Activated CD4-positive, alpha-beta T cell treated with anti-CD3 and anti-CD28 coated beads for 4 hours (primary cell): ENCODE data around the gene OTX2.

Experiments
- DNase-seq, 2 donors: peaks; one replicate each; pipeline ENCODE4 v3.0.0-alpha.2; 2020

Gene OTX2

DNA sequence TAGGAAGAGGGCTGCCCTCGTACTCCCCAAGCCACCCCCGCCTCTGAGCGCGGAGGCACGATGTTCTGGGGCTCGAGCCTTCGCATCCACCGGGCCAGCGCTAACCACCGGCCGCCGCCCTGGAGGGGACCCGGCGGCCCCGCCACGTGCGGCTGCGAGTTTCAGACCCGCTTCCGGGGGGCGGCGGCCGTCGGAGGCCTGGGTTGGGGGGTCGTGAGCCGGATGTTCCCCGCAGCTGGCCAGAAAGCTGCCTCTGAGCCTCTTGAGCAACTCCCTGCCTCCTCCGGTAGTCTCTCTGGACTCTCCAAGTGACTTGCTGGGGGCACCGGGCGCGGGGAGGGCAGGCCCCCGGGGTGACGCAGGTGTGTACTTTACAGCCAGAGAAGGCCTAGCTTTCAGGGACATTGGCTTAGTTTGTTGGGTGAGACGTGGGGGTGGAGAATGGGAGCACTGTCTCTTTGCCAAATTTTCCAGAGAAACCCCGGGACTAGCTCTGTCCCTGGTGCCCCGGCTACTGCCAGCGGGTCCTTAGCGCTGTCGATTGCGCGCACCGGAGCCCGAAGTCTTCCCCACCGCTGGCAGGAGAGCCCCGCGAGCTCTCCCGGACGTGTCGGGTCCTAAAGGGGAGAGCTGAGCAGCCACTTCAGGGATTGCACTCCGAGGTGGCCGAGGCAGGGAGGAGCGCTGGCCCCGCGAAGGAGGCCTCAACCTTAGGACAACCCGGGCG is 15.6 kb downstream of the OTX2 start:
- no peak for DNase-seq

DNA sequence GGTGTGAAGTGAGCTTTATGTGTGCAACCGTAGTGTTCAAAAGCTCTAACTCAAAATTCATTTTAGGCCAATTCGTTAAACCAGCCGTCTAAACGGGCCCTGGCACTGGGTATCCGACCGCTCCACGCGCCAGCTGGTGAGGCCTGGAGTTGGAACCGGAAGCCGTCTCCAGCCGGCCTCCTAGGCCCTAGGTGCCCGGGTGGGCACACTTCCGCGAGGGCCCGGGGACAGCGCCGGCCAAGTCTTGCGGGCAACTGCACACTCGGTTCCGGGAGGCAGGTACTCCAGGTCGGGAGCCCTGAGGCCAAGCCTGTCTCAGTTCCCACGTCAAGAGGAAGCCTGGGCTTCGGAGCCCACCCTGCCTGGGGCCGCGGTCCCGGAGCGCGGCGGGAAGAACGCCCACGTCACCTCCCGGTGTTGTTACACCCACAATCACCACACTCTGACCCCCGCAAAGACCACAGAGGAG is 16.2 kb downstream of the OTX2 start:
- DNase-seq: no peak

DNA sequence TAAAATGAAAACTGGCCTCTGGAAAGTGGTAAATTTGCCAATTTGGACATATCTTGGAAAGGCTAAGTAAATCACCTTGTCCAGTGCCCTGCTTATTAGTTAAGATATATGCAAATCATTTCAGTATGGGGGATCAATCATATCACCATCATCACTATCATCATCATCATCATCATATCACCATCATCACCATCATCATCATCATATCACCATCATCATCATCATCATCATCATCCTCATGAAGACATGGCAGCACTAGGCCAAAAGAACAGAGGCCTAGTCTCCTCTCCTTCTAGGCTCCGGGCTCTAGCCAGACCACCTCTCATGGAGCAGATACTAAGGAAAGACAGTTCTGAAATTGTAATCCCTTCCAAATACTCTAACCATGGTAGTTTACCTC is 20.3 kb downstream of the OTX2 start:
- DNase-seq: no peak

DNA sequence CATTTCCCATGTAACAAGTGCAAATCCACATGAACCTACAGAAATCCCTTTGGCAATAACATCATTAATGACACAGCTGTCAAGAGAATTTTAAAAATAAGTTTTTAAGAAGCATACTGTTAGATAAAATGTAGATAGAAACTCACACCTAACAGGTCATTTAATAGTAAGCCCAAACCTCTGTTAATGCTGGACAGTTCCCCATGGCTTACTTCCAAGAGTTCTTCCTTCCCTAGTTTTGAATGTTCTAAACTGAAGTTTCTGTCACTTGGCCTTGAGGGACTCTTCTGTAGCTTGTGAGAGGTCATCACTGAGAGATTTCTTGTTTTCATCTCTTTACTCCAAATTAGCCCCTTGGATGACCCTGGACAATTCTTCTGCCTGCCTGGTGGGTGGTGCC is 22.7 kb downstream of the OTX2 start:
- no peak for DNase-seq

DNA sequence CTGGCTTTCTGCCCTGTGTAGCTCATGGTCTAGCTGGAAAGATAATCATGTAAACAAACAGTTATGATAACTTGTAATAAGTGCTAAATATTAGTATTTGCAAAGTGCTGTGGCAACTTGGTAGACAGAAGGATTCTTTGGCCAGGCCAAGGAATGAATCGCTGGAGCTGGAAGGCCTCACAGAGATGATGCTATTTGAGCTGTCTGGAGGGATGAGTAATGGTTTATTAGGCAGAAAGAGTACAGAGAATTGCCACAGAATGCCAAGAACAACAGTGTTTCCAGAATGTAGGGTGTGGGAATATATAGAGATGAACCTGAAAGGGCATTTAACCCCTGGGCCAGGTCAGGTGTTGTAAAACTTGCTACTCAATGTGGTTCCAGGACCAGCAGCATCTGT is 27.6 kb downstream of the OTX2 start:
- no peak for DNase-seq

DNA sequence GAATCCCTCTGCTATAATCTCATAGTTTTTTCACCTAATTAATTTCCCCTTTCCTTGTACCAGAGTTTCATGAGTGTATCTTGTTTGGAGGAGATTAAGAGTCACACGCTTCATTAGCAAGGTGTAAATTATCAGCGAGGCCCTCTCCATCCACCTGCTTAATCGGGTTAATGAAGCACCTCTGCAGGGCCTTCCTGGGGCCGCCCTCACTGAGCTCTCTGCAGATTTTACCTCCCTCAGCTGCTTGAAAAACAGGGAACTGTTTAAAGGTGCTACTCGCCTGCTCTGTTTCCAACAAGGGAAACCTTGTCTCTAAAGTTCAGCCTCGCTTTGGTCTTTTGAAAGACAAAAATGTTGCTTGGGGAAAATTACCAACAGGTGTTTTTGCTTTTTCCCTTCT is 35.8 kb downstream of the OTX2 start:
- DNase-seq: no peak

DNA sequence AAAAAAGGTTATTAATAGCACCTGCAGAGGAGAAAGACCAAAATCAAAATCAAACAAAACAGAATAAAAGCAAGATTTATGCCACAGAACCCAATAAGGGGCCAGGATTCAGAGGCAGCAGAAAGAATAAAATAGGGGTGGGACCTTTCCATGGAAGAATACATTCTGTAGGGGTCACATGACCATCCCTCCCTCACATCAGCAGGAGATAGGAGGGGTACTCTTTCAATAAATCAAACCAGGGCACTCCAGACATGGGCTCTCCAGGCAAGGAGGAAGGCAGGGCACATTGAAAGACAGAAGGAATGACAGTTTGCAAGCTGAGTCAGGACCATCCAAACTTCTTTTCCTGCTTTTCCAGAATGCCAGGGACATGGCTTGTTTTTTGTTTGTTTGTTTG is 39.8 kb downstream of the OTX2 start:
- no peak for DNase-seq

DNA sequence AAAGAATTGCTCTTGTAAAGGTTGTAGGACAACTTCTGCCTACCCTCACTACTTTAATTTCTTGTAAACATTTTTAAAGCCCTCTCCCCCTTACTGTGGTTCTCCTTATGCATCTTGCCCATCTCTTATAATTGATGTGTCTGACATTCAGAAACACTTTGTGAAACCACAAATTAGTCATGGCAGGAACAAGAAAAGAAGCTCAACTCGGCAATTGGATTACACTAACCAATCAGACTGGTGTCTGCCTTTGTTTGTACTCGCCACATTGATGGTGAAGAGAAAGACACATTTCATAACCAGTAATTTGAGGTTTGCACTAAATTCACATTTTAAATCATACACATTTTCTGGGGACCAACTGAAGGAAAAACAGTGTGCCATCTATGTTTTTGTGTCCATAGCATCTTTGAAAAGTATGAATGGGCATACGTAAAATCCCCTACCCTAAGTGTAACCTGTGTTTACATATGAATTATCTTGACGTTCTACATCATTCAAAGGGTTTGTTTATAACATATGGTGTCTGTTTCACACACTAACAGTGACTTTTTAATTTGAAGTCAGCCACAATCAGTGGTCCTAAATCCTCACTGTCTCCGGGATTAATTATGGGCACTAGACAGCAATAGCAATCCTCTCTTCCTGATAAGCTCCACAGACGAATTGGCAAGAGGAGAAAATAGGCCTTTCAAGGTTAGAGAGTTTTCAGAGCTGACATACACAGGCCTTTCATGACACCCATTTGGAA is 49.9 kb downstream of the OTX2 start:
- no peak for DNase-seq

DNA sequence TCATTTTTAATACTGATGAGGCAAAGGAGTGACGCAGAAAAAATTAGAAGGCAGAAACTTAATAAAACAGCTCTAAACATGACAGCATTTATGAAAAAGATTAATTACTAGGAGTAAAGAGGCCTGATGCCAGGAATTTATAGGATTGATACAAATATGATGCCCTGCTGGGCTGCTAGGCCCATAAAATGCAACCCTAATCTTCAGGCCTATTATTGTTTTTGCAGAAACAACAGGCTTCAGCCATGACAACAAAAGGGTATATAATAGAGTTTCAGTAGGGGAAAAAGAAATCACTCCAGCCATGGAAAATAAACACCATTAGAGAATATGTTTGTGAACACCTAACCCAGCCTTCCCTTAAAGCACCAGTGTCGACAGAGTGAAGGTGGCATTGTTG is 50.6 kb downstream of the OTX2 start:
- no peak for DNase-seq

DNA sequence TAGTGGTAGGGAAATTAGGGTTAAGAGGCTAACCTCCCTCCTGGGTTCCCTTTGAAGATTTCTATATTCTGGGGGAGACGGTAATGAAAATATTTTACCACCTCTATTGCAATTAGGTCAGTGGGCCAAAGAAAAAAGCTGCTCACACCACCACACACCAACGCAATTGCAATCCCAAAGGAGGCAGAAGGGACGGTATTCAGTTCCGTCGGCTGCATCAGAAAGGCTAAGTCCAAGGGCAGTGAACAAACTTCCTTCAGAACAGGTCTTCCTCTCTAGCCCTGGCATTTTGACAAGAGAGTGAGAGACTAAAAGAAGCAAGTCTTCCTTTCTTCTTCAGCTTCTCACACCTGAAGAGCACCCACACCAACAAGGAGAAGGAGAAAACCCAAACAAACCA is 51.2 kb downstream of the OTX2 start:
- DNase-seq: no peak

DNA sequence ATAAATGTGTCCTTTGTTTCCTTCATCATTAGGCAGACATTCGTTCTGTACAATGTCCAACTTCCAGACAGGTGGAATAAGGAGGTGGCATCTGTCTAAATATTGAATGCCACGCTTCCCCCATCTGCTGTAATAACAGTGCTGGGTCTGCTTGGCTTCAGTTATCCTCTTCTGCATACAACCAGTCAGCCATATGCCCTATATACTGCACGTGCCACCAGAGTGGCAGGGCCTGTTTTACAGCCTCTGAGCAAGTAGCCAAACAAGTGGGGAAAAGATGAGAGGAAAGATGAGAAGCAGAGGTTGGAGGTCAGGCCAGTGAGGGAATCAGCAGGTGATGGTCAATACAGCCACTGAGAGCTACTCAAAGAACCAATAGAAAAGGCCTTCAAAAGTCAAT is 55.4 kb downstream of the OTX2 start:
- no peak for DNase-seq

DNA sequence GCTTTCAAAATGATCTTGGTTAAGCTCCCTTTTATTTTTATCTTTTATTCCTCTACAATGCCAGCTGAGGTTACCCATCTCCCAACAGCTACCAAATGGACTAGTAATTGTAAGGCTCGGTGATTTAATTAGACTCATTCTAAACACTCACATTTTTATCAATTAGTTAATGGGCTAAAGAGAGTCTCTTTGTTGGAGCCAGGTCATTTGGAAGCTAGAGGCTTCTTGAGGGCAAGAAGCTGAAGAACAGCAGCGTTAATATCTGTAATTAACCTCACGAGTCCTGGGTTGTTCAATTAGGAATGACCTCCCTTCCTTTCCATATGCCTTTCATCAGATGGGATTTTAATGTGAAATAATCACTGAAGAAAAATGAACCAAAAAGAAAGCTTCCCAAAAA is 56.9 kb downstream of the OTX2 start:
- DNase-seq: no peak

DNA sequence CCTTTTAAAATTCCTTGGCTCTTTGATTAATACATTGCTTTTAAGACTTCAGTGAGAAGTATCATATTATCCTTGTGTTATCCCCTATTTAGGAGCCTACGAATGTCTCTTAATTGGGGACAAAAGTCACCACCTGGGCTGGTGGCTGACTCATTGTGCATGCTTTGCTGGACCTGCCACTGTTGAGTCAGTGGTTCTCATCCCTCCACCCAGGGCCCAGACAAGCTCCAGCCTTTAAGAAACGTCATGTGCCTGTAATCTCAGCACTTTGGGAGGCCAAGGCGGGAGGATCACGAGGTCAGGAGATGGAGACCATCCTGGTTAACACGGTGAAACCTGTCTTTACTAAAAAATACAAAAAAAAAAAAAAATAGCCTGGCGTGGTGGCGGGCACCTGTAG is 57.9 kb downstream of the OTX2 start:
- DNase-seq: no peak

DNA sequence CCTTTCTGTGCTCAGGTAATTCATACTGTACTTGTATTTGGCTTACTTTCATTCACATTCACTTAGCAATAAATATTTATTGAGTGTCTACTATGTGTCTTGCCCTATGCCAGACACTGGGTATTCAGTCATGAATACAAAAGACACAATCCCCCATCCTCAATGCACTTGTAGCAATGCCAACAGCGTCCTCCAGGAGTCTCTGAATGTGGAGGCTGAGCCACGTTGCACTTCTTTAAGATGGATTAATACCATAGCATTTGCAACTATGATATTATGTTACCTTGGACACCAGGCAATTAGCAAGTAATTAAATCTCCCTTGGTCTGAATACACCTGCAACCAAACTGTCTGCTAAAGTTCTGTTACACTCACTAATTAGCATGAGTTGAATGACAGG is 58.8 kb downstream of the OTX2 start:
- no peak for DNase-seq
